ENCODE data around the gene TMEM61.
"Not testable (repeated sequence)": the region's sequence is repeated elsewhere in the genome, so short reads cannot be mapped to it uniquely, and the experiment has no call there.

Gene TMEM61

GRCh38 chr1:55005351-55006140, 25.1 kb downstream of the TMEM61 start:
- DNase-seq: no peak

- no peak for DNase-seq
Observed at GRCh38 chr1:55006931-55007330, 26.5 kb downstream of the TMEM61 start.

- no peak for DNase-seq
Observed at GRCh38 chr1:55007625-55008024, 27.2 kb downstream of the TMEM61 start.

GRCh38 chr1:55010194-55010886, 29.9 kb downstream of the TMEM61 start:
- no peak for DNase-seq

GRCh38 chr1:55010887-55011217, 30.4 kb downstream of the TMEM61 start:
- no peak for DNase-seq

- DNase-seq: no peak
Observed at GRCh38 chr1:55012661-55013060, 32.2 kb downstream of the TMEM61 start.

GRCh38 chr1:55015123-55015522, 34.7 kb downstream of the TMEM61 start:
- DNase-seq: no peak

GRCh38 chr1:55015731-55016620, 35.5 kb downstream of the TMEM61 start:
- DNase-seq: no peak

GRCh38 chr1:55018395-55018794, 38.0 kb downstream of the TMEM61 start:
- no peak for DNase-seq

GRCh38 chr1:55021942-55022546, 41.6 kb downstream of the TMEM61 start:
- DNase-seq: peak; percentile 14 to 22

GRCh38 chr1:55024163-55024562, 43.7 kb downstream of the TMEM61 start:
- DNase-seq: not testable (repeated sequence)

- not testable (repeated sequence) for DNase-seq
Observed at GRCh38 chr1:55026682-55027081, 46.3 kb downstream of the TMEM61 start.

- DNase-seq: not testable (repeated sequence)
Observed at GRCh38 chr1:55031098-55031497, 50.7 kb downstream of the TMEM61 start.

GRCh38 chr1:55033265-55033614, 52.8 kb downstream of the TMEM61 start:
- no peak for DNase-seq

- no peak for DNase-seq
Observed at GRCh38 chr1:55034476-55035133, 54.2 kb downstream of the TMEM61 start.

GRCh38 chr1:55035904-55036303, 55.5 kb downstream of the TMEM61 start:
- no peak for DNase-seq

GRCh38 chr1:55037733-55038551, 57.5 kb downstream of the TMEM61 start:
- no peak for DNase-seq

- DNase-seq: no peak
Observed at GRCh38 chr1:55038552-55038838, 58.1 kb downstream of the TMEM61 start.

- DNase-seq: no peak
Observed at GRCh38 chr1:55038974-55039341, 58.5 kb downstream of the TMEM61 start.

- DNase-seq: no peak
Observed at GRCh38 chr1:55039342-55040082, 59.1 kb downstream of the TMEM61 start, which contains the start of gene PCSK9. Gene PCSK9, plus strand, starts transcription at chr1:55039548. Its CDS starts 290 bp downstream, at chr1:55039838.

Measured in bone marrow (tissue), 2 donors.